ENCODE data around the gene ZNF662. TPM values are rescaled to one million over a fixed set of nuclear protein-coding genes. Genes with fewer than 3 reads are reported as not detected.

The ZNF662 gene
- total RNA-seq, 3 donors from 2014 or later: 6.7 to 14.4 (median 13.6) TPM

GRCh38 chr3:42908675-42909074 lies 2.7 kb downstream of the ZNF662 start:
- intact Hi-C loops (cut with DNase I, micrococcal nuclease): no loop called here
- no peak for ATAC-seq
- no peaks in the 10 kb centered on the region for H3K4me1 ChIP-seq (ENCODE audit: low read depth)
- TF ChIP-seq CTCF (IDR thresholded peaks at IDR 0.05): no peak
- H3K9me3 ChIP-seq: peaks cover 11% of the 10 kb centered on the region
- DNase-seq: no peak
- H3K4me3 ChIP-seq: no peak overlapping the region
- no peaks in the 10 kb centered on the region for H3K36me3 ChIP-seq (ENCODE audit: low read depth)

GRCh38 chr3:42911551-42911950 lies 5.6 kb downstream of the ZNF662 start:
- intact Hi-C loops (cut with DNase I, micrococcal nuclease): no loop called here
- no peak overlapping the region for H3K4me3 ChIP-seq
- DNase-seq (no peak), ATAC-seq (no peak)
- H3K9me3 ChIP-seq: peaks cover 39% of the 10 kb centered on the region
- H3K4me1 ChIP-seq (ENCODE audit: low read depth): no peaks in the 10 kb centered on the region
- H3K36me3 ChIP-seq (ENCODE audit: low read depth): no peaks in the 10 kb centered on the region
- TF ChIP-seq CTCF (IDR thresholded peaks at IDR 0.05): no peak

GRCh38 chr3:42914771-42915515 lies 9.0 kb downstream of the ZNF662 start:
- peaks cover 69% of the 10 kb centered on the region for H3K9me3 ChIP-seq
- H3K4me3 ChIP-seq: no peak overlapping the region
- H3K4me1 ChIP-seq (ENCODE audit: low read depth): no peaks in the 10 kb centered on the region
- H3K36me3 ChIP-seq (ENCODE audit: low read depth): no peaks in the 10 kb centered on the region
- ATAC-seq (no peak), DNase-seq (no peak)
- TF ChIP-seq CTCF (IDR thresholded peaks at IDR 0.05): no peak
- intact Hi-C loops (cut with DNase I, micrococcal nuclease): no loop called here

- DNase-seq: no peak
- Histone ChIP-seq H3K9me3 (peaks cover 13% of the 10 kb centered on the region), H3K4me3 (no peak overlapping the region), H3K36me3 (ENCODE audit: low read depth) (no peaks in the 10 kb centered on the region), H3K4me1 (ENCODE audit: low read depth) (no peaks in the 10 kb centered on the region)
- no peak for ATAC-seq
- TF ChIP-seq CTCF (IDR thresholded peaks at IDR 0.05): no peak
- intact Hi-C loops (cut with DNase I, micrococcal nuclease): no loop called here
These were observed 17.7 kb downstream of the ZNF662 start for GRCh38 chr3:42923606-42924005.

GRCh38 chr3:42926310-42926709 lies 20.4 kb downstream of the ZNF662 start:
- no peak for TF ChIP-seq CTCF (IDR thresholded peaks at IDR 0.05)
- Histone ChIP-seq H3K4me3 (no peak overlapping the region), H3K4me1 (ENCODE audit: low read depth) (no peaks in the 10 kb centered on the region), H3K36me3 (ENCODE audit: low read depth) (no peaks in the 10 kb centered on the region), H3K9me3 (peaks cover 1% of the 10 kb centered on the region)
- ATAC-seq (no peak), DNase-seq (no peak)
- intact Hi-C loops (cut with DNase I, micrococcal nuclease): no loop called here

Data from mucosa of descending colon (tissue), 3 donors.